Activated CD8-positive, alpha-beta memory T cell treated with anti-CD3 and anti-CD28 coated beads, Interleukin-2, amount 50 U/mL, for 4 hours (primary cell): ENCODE data around the gene CEP170B.
"Not testable (repeated sequence)": the region's sequence is repeated elsewhere in the genome, so short reads cannot be mapped to it uniquely, and the experiment has no call there.

Source experiments
- DNase-seq: peaks from one replicate; pipeline ENCODE4 v3.0.0-alpha.2; 2020

Gene CEP170B

DNA sequence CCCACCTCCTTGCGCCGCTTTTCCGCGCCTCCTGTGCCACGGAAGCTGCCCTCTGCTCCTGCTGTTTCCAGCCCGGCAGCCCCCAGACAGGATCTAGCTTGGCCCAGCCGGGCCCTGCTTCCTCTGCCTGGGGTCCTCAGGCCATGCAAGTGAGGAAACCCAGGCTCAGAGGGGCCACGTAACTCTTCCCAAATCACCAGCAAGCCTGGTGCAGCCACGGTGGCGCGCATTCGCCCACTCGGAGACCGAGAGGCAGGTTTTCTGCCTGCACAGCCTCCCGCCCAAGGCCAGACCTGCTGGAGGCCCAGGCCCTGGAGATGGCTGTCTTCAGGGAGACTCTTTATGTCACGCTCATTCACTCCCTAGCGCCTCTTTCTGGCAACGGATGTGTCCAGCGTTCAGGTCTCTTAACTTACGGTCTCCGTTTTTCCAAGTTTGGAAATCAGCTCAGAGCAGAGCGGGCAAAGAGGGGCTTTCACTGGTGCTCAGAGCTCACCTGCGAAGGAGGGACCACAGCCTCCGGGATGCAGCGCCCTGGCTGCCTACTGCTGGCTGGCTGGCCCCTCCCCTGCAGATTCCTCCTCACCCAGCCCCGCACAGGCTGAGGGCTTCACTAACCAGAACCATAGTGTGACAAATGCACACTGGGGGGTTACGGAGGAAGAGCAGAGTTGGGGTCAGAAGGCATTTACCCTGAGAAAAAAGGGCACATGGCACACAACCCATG, 20.6 kb upstream of the CEP170B start:
- no peak for DNase-seq

DNA sequence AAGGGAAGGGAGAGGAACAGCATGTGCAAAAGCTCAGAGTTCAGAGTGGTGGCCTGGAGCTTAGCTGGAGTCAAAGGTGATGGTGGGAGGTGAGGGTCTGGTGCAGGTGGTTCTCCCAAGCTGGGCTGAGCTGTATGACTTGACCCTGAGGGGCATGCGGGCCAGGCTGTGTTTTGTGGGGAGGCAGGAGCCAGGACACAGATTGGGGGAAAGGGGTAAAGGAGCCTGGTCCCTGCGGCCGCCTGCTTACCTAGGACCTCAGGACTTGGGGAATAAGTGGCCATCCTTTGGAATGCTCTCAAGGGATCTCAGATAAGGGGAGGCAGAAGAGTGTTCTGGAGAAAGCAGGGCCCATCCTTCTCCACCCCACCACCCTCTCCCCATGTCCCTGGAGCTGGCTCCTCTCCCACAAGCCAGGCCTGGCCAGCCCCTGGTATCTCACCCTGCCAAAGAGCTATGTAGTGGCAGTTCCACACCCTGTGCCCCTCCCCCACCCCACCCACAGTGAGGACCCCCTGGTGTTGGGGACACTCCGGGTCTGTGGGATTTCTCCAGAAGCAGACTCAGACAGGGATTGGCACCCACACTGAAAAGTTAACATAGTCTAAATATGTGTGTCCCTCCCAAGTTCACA, 19.9 kb upstream of the CEP170B start:
- DNase-seq, result no peak

DNA sequence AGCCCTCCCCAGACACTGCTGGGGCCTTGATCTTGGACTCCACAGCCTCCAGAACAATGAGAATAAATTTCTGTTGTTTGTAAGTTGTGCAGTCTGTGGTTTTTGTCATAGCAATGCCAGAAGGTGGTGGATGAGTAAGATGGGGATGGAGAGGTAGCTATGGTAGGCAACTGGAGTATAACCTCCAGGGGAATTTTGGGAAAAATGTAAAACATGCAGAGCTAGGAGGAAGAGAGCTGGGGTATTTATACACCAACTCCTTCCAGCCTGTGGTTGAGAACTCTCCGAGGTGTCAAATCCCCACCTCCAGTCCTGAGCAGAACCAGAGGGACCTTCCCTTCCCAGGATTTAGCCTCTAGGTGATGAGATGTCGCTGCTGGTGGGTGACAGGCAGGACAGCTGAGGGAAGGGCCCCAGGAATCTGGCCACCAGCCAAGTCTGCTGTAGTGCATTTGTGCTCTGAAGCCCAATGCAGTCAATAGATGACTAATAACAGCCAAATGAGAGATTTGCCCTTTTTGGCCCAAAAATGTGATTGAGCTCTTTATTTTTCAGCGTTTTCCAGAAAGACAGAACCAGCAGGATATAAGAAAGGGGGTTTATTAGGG, 19.1 kb upstream of the CEP170B start:
- DNase-seq, result no peak

DNA sequence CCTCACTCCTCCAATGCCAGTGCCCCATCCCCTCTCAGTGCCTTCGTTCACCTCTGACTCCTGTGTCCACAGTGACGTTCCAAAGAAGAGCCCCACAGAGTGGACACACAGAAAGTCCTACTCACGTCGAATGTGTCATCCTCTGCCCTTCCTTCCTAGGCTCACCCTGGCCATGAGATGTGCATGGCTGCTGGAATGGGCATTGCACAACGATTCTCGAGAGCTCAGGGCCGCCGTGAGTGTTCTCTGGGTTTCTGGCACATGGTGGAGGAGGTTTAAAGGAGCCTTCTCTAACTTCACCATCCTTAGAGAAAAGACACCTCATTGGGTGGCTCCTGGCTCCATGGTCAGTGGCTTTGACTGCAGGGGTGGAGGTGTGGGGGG, 12.8 kb upstream of the CEP170B start:
- DNase-seq, result no peak

DNA sequence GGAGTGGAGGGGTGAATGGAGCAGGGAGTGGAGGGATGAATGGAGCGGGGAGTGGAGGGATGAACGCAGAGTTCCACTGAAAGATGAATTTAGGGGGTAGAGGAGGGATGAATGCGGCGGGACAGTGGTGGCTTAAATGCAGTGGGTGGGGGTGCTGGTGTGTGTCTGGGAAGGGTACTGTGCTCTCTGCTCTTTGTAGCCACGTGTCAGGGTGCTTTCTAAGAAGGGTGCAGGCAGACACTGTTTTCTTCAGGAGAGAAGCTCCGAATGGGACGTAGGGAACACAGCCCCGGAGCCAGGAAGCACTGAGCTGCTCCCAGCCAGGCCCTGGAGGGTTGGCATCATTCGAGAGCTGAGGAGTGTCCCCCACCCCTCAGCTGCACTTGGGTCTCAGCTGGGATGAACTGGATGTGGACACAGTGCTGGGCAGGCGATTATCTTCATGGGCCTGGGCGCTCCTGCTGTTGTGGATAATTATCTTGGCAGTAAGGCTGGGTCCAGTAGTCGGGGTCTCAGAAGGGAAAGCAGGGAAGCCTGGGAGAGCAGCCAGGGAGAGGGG, 9.5 kb upstream of the CEP170B start:
- DNase-seq, result no peak

DNA sequence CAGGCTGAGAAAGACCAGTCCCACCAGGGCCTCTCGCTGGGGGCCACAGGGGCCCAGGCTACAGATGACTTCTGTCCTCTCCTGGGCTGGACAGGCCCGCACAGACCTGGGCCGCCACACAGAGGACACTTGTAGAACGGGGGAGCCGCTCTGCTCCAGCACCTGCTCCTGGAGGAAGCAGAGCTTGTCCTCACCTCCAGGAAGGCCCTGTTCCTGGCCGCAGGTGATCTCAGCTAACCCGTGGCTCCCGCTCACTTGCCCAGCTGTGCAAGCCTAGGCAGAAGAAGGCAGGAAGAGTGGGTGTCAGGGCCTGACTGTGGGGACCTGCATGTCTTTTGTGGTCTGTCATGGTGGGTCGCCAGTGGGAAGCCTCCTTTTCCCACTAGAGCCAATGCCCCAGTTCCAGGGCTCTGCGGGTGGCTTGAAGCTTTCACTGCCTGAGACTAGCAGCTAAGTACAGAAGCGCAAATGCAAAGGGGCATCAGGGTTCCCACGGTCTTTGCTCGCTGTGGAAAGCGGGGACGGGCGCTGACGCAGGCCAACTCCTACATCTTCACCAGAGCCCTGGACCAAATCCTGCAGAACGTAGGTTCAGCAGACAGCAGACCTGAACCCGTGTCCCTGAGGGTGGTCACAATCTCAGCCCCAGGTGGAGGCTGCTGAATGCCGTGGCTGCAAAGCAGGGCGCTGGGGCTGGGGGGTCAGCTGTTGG, 8.8 kb upstream of the CEP170B start:
- no peak for DNase-seq

DNA sequence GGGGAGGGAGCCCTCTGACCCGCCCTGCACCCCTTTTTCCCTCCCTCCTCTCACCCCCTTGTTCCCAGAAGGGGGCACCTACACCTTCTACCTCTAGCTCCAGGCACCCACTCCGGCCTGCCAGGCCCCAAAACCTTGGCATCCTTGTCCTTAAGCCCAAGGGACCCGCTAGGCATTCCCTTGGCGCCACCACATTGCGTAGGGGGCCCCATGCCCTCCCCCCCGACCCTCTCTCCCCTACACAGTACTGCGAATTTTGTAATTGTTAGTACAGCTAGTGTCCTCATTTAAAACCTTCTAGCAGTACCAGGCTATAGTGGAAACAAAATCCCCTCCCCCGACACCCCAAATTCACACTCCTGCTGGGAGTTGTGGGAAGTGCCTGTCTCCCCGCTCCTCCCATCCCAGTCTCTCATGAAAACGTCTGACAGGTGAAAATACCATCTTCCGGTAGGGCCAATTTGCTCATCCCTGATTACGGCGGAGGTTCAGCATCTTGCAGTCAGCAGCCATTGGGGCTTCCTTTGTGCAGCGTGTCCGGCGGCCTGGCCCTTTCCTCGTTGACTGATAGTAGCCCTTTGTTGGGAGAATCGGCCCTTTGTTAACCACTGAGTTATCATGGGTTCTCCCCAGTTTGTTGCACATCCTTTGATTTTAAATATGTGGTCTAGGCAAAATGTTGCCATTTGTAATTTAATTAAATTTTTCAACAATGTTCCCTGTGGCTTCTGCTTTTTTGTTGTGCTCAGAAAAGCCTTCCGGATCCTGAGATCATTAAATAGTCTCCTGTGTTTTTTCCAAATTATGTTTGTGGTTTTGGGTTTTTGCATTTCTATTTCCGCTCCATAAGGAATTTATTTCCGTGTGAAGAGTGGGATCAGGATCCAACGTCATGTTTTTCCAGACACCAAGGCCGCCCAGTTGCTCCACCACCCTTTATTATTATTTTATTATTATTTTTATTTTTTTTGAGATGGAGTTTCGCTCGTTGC, 7.9 kb upstream of the CEP170B start:
- DNase-seq, result no peak

DNA sequence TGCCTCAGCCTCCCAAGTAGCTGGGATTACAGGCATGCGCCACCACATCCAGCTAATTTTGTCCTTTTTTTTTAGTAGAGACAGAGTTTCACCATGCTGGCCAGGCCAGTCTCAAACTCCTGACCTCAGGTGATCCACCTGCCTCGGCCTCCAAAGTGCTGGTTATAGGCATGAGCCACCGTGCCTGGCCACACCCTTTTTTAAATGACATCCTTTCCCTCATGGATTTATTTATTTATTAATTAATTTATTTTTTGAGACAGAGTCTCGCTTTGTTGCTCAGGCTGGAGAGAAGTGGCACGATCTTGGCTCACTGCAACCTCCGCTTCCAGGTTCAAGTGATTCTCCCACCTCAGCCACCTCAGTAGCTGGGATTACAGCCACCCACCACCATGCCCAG, 7.1 kb upstream of the CEP170B start:
- DNase-seq, result not testable (repeated sequence)

DNA sequence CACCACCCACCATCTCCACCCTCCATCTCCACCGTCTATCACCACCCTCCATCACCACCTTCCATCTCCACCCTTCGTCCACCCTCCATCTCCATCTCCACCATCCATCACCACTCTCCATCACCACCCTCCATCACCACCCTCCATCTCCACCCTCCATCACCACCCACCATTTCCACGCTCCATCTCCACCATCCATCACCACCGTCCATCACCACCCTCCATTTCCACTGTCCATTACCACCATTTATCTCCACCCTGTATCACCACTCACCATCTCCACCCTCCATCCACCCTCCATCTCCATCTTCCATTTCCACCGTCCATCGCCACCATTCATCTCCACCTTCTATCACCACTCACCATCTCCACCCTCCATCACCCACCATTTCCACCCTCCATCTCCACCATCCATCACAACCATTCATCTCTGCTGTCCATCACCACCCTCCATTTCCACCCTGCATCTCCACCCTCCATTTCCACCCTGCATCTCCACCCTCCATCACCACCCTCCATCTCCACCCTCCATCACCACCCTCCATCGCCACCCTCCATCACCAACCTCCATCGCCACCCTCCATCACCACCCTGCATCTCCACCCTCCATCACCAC, 6.1 kb upstream of the CEP170B start:
- no peak for DNase-seq

DNA sequence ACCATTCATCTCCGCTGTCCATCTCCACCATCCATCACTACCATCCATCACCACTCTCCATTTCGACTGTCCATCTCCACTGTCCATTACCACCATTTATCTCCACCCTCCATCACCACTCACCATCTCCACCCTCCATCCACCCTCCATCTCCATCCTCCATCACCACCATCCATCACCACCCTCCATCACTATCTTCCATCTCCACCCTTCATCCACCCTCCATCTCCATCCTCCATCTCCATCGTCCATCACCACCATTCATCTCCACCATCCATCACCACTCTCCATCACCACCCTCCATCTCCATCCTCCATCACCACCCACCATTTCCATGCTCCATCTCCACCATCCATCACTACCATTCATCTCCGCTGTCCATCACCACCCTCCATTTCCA, 5.2 kb upstream of the CEP170B start:
- no peak for DNase-seq

DNA sequence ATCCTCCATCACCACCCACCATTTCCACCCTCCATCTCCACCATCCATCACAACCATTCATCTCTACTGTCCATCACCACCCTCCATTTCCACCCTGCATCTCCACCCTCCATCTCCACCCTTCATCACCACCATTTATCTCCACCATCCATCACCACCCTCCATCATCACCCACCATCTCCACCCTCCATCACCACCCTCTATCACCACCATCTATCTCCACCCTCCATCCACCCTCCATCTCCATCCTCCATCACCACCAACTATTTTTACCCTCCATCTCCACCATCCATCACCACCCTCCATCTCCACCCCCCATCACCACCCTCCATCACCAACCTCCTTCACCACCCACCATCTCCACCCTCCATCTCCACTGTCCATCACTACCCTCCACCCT, 4.7 kb upstream of the CEP170B start:
- no peak for DNase-seq

DNA sequence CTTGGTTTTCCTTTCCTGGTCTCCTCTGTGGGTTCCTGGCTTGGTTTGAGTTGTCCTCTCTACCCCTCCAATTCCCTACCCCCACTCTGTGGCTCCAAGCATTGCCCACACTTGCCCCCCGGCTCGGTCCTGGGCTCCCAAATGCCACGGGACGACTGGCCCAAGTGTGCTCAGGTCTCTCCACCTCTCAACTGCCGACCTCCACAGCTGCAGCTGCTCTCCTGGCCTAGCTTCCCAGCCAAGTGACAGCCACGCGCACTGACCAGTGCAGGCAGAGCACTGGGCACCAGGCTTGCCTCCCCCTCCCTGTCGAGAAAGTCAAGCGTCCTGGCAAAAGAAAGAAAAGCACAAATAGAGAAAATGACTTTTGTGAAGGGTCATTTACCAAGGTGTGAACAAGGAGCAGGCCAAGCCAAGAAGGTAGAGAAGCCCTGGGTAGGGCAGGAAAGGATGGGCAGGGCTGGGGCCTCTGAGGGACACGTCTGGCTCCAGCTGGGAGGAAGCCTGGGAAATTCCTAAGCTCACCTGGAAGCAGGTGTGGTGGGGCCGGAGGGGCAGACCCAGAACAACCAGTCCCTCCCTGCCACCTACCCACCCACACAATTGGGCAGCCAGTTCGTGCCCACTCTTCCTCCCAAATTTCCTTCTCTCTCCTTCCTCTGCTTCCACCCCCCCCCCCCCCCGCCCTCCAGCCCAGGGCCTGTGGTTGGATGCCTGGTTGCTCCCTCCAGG, 1.8 kb upstream of the CEP170B start:
- DNase-seq, result no peak

DNA sequence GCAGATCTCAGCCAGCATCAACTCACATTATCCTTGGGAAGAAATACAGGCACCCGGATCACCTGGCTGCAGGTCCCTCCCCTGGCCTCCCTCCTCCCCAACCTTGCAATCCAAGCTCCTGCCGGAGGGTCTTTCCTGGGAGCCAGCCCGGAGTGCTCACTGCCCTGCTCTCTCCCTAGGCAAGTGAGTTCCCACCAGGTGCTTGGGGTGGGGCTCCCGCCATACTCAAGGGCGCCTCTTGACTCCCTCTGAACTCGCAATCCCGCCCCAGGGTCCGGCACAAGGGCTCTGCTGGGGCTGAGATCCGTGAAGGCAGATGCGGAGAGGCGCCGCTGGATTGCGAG, 1.2 kb upstream of the CEP170B start:
- DNase-seq, result no peak

DNA sequence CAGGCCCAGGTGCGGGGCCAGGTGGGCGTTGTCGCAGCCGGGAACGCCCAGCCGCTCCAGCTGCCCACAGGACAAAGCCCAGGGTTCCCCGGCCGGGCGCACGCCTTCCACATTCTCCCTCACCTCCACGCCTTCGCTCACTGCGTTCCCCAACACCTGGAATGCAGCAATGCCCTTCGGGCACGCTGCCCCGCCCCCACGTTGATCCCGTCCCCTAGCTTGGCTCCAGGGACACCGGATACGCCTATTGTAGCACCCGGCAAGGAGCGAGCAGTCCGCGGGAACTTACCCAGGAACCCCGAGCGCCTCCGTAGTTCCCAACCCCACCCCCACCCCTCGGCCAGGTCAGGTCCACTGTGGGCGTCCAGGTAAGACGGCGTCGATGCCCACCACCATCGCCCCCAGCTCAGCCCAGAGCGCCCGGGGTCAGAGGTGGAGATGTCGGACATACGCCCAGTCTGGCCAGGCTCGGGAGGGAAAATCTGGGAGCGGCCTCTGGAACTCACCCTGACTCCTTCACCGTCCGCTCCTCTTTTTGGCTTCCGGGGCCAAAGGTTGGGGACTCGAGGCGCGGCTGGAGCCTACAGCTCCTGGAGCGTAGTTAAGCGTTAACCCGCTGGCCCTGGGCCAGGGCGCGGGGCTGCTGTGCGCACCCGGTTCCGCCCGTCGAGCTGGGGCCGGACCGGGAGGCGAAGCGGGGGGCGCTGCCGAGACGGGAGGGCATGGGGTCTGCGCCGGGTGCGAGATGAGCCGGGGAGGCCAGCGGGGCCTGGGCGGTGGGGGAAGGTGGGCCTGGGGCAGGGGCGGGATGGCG, 594 bp upstream of the CEP170B start:
- peak; percentile 24 for DNase-seq

DNA sequence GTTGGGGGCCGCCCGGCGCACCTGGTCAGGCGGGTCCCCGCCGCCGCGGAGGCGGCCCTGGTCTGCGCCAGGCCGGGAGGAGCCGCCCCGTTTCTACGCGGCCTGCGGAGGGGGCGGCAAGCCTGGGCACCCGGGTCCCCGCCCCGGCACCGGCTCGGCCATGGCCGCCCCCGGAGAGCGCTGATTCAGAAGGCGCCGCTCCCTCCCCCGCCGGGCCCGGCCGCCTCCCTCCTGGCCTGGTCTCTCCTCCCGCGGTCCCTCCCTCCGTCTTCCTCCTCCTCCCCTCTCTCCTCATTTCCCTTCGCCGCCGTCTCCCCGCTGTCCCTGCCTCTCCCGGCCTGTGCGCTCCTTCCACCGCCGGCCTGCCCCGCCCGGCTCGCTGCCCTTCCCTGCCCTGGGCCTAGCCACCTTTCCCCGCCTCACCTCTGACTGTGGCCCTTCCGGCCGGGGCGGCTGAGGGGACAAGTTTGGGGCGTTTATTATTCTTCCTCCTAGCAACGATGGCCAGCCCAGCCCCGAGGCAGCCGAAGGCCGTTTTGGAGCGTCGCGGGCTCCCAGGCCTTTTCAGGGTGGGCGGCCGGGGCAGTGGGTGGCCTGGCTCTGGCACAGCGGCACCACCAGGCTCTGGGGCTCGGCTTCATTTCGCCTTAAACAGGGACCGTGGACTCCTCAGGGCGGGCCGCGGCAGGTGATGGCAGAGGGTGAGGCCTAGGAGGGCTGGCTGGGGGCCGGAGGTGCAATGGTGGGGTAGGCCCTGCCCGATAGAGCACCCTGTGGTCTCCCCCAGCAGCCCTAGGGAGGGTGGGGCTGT, 768 bp downstream of the CEP170B start:
- DNase-seq, result peak; percentile 57

DNA sequence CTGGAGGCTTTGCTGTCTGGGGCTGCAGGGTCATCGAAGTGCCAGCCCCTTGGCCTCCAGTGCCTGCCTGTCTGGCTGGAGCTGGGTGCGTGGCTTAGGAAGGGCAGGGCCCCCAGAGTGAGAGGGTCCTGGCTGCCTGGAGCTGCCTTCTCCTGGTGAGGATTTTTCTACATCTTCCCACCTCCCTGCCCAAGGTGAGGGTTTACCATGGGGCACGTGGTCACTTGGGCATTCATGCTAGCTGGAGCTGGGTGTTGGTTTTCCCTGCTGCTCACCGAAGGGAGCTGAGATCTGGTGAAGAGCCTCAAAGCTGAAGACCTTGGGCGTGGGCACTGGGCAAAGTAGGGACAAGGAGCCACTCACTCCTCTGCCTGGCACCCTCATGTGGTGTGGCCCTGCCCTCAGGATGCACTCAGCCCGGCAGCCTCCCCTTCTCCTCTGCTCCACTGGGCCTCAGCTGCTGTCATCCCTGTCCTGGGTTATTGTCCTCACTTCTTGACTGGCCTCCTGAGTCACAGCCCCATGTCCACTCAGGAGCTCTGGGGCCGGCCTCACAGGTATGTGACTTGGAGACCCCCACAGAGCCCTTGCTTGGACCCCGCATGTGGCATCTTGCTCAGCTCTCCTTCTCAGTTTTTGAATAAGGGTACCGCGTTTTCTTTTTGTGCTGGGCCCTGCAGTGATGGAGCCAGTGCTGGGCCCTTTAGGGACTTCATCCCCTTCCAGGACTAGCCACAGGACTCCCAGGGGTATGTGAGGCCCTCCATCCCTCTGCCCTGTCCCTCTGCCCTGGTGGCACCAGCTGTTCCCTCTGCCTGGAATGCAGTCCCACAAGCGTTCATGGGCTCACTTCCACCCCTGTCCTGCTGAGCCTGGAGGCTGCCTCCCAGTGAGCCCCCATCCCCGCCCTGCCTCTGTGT, 1.6 kb downstream of the CEP170B start:
- DNase-seq, result no peak

DNA sequence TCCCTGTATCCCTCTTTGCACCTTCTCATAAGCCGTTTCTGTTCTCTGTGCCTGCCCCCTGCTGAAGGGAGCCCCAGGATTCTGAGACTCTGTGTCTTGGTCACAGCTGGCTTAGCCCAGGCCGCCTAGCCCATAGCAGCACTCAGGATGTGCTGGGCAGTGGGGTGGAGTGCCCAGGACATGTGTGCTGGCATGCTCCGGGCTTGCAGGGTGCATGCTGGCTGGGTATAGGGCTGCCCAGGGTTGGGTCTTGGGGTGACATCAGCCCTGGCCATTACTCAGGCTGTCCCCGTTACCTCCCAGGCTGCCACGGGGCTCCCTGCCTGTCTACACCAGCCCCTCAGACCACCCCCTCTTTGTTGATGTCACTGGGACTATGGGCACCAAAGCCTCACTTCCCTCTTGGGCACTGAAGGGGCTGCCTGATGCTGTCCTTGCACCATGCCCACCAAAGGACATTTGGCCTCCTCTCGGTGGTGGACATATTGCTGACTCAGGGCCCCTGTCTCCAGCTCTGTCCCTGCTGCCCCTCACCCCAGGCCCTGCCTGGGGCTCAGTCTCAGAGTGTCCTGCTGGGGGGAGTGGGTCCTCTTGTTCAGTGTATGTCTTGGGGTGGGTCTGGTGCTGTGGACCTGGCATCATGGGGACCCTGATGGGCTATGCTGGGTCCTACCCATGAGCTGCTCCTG, 2.4 kb downstream of the CEP170B start:
- DNase-seq, result no peak
